WTC11 (cell line): ENCODE results near the gene SCN9A.

Source experiments
- CTCF ChIP-seq: fragments of 200-600 bp; IDR thresholded peaks from 2 replicates; pipeline ENCODE4 v1.8.0; 2022; ENCODE audit warnings: antibody characterized with exemption
- NFE2L1 ChIP-seq: sonication (generic); formaldehyde crosslinking; IDR thresholded peaks from 2 replicates; pipeline ENCODE4 v1.8.1; 2023; ENCODE audit warnings: missing genetic modification reagents

- 0 out of 2 replicates have a peak, but pooled peaks have one; percentile 19 for TF ChIP-seq CTCF
- TF ChIP-seq NFE2L1 (CRISPR knock-in tag), result no peak
Measured at GRCh38 chr2:166384774-166385173, 9.0 kb upstream of the SCN9A start.
